DMS53 (cell line): Measurements from ENCODE around the gene TMEM242.

ENCODE experiments used
- DNase-seq: peaks from one replicate; lab custom pipeline; 2025; lab: John Stamatoyannopoulos, UW

TMEM242 gene

GRCh38 chr6:157288575-157288974, 34.7 kb downstream of the TMEM242 start:
- DNase-seq = no peak

- DNase-seq = no peak
Observed at GRCh38 chr6:157287923-157288322, 35.4 kb downstream of the TMEM242 start.

- no peak for DNase-seq
Observed at GRCh38 chr6:157287247-157287850, 36.0 kb downstream of the TMEM242 start.

DNA sequence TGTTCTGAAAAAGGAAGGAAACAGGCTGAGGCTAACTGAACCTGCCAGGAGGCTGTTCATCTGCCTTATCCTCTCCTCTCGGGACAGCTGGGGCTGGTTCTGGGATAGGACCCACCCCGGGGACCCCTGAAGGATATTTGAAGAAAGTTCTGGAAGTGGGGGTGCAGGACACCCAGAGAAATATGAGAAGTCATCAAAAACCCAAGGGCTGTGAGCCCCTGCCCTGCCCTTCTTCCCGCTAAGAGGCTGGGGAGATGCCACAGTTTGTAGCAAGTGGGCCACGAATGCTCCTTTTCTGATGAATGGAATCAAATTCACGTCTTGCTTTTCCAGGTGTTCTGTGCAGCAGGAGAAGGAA, 37.9 kb downstream of the TMEM242 start:
- no peak for DNase-seq

- DNase-seq = no peak
Observed at GRCh38 chr6:157284738-157285421, 38.4 kb downstream of the TMEM242 start.

DNA sequence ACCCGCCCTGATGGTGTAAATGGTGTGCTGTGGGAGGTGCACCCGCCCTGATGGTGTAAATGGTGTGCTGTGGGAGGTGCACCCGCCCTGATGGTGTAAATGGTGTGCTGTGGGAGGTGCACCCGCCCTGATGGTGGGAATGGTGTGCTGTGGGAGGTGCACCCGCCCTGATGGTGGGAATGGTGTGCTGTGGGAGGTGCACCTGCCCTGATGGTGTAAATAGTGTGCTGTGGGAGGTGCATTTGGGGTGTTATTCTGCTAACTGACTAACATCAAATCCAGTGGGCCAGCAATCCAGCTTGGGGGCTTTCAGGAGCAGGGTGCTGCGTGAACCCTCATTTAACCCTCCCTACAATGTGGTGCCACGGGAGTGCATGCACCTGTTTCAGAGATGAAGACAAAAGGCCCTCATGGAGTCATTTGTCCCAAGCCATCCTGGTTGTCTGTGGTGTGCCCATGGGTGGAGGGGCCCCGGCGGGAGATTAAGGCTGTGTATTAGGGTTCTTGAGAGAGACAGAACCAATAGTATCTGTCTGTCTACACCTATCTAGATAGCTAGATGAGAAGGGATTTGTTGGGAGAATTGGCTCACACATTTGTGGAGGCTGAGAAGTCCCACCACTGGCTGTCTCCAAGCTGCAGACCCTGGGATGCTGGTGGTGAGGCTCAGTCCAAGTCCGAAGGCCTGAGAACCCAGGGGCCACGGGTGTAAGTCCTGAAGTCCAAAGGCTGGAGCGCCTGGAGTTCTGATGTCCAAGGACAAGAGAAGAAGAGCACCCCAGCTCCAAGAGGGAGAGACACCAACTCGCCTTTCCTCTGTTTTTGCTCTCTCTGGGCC, 39.2 kb downstream of the TMEM242 start:
- DNase-seq = no peak

DNA sequence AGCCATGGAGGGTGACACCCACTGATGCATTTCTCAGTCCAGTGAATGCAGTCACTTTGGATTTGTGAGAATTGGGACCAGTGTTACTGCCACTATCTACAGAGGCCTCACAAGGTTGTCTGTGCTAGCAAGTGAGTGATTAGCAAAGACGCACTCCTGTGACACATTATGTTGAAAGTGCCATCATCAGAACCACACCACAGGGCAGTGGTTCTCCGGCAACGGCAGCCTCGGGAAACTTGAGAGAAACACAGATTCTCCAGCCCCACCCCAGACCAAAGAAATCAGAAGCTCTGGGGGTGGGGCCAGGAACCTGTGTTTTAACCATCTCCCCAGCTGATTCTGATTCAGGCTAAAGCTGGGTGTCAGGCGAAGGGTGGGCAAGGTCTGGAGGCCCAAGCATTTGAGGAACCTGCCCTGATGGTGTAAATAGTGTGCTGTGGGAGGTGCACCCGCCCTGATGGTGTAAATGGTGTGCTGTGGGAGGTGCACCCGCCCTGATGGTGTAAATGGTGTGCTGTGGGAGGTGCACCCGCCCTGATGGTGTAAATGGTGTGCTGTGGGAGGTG, 39.9 kb downstream of the TMEM242 start:
- DNase-seq = no peak

DNA sequence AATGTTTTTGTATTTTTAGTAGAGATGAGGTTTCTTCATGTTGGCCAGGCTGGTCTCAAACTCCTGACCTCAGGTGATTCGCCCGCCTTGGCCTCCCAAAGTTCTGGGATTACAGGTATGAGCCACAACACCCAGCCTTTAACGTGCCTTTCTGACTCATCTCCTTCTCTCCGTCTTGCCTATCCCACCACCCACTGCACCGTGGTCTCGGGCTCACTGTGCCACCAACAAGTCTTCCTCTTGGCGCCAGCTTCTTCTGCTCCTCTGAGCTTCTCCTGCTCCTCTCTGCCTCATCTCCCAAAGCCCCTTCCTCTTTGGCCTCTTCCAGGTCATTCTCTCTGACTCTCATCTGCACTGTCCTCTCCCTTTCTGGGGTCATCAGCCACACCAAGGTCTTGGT, 41.0 kb downstream of the TMEM242 start:
- DNase-seq = no peak

DNA sequence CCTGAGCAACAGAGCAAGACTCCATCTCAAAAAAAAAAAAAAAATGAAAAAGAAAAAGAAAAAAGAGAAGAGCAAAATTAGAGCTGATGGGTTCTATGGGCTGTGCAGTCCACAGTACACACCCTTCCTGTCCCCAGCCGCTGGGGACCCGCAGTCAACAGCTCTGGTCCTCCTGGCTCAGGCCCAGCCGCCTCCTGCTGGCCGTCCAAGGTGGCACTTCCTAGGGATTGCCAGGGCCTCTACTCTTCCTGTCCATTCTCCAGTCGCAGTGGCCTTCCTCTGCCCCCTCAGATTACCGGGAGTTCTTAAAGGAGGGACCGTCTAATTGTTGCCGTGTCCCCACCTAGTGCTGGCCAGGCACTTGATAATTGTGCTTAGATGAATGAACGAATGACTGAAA, 41.7 kb downstream of the TMEM242 start:
- peak; percentile 59 for DNase-seq

- no peak for DNase-seq
Observed at GRCh38 chr6:157280947-157281346, 42.4 kb downstream of the TMEM242 start.

GRCh38 chr6:157280157-157280556, 43.2 kb downstream of the TMEM242 start:
- no peak for DNase-seq

GRCh38 chr6:157278171-157278570, 45.1 kb downstream of the TMEM242 start:
- DNase-seq = no peak

DNA sequence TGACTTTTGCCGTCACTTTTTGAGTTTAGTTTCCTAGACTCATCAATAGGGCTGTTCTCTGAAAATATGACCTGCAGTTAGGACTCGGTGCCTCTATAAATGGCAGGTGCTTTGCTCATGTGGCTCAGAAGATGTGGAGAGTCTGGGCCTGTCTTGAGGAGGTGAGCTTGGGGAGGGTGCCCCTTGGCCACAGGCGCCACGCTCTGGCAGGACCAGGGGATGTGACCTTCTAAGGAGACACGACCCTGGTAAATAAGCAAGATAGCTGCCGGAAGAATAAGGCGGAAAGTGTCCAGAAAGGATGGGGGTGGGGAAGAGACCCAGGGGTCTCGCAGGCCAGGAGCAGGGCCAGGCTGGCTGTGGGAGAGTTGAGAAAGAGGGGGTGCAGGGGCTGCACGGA, 46.6 kb downstream of the TMEM242 start:
- no peak for DNase-seq

DNA sequence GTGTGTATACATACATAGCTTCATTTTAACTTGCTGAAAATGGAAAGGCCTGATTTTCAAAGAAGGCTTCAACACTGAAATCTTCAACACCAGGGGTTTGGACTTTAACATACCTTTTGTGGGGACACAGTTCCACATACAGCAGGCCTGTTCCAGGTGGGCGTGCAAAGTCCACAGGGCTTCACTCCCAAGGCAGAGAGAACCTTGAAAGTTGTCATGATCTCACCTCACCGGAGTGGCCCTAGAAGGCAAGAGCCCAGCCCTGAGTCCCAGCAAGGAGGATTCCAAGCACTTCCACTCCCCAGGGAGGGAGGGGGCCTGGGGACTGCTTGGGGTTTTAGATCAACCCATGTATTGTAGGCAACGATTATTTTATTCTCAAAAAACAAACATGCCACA, 47.2 kb downstream of the TMEM242 start:
- DNase-seq = no peak

- peak; percentile 92 for DNase-seq
Observed at GRCh38 chr6:157274471-157275226, 48.7 kb downstream of the TMEM242 start.

DNA sequence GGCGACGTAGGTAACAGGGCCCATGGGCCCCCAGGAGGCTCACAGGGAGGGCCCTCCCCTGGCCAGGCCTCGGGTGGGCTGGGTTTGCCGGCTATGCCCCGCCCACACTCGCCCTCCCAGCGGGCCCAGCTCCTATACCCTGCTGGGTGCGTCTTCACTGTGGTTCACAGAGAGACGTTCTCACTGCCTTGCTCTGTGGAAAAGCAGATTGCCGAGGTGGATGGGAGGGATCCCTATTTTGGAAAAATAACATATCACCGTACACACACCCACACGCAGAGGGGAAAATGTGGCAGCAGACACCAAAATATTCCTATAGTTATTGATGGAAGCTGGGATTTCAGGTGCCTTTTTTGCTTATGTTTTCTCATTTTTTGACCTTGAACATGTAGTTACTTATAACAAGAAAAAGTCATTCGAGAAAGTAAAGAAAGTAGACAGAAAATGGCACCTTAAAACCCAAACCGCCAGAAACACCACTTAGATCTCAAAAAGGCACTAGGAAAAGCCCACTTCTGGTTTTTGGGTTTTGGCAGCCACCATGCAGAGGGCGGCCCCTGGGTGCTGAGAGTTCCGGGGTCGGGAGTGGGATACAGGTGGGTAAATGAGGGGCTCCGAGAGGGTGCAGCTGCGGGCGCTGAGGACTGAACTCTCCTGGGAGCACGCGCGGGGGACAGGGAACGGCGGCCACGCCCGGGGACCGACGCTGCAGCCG, 49.4 kb downstream of the TMEM242 start:
- peak; percentile 87 for DNase-seq

- DNase-seq = peak; percentile 74
Observed at GRCh38 chr6:157272866-157273755, 50.2 kb downstream of the TMEM242 start.

DNA sequence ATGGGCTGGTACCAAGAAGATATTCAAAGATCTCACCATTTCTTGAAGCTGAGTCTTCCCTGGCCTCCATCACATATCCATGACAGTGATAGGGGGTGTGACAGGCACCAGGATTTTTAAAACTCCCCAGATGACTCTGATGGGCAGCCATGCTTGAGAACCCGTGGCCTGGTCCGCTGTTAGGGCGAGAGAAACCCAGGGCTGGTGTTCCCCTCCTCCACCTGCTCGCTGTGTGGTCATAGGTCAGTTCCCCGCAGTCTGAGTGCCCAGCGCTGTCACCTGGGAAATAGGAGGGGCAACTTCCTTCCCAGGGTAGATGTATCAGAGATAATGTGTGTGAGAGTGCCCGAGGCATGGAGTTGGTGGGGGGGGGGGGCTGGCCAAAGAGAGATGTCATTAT, 50.9 kb downstream of the TMEM242 start:
- DNase-seq = peak; percentile 83

- DNase-seq = peak; percentile 56
Observed at GRCh38 chr6:157271911-157272310, 51.4 kb downstream of the TMEM242 start.

- peak; percentile 68 for DNase-seq
Observed at GRCh38 chr6:157271441-157271840, 51.9 kb downstream of the TMEM242 start.
